Suppressor macrophage treated with lipopolysaccharide for 1 hour (primary cell): ENCODE measurements around the gene CRIM1.
A peak's percentile ranks its signal among the peaks of the same experiment; 100 is the strongest.

Experiments used
- DNase-seq, 3 donors: peaks; one replicate each; pipeline ENCODE4 v3.0.0-alpha.2; 2020 to 2022

Gene CRIM1

GRCh38 chr2:36559221-36559942 lies 203.8 kb downstream of the CRIM1 start:
- DNase-seq = no peak

GRCh38 chr2:36560726-36561125 lies 205.1 kb downstream of the CRIM1 start:
- DNase-seq = no peak

GRCh38 chr2:36561237-36561944 lies 205.8 kb downstream of the CRIM1 start:
- peak; percentile 87 to 96 (median 96) for DNase-seq

- DNase-seq = peak in 1 of 3 donors; percentile 39
Measured at GRCh38 chr2:36562240-36562639, 206.7 kb downstream of the CRIM1 start.

GRCh38 chr2:36562973-36563532 lies 207.5 kb downstream of the CRIM1 start:
- peak; percentile 53 to 84 (median 69) for DNase-seq

GRCh38 chr2:36564377-36564930 lies 208.9 kb downstream of the CRIM1 start:
- no peak for DNase-seq

GRCh38 chr2:36565712-36566111 lies 210.1 kb downstream of the CRIM1 start:
- DNase-seq = no peak

GRCh38 chr2:36566887-36567286 lies 211.3 kb downstream of the CRIM1 start:
- DNase-seq = no peak

GRCh38 chr2:36567711-36568408 lies 212.3 kb downstream of the CRIM1 start:
- no peak for DNase-seq

GRCh38 chr2:36568516-36569246 lies 213.1 kb downstream of the CRIM1 start:
- no peak for DNase-seq

- no peak for DNase-seq
Measured at GRCh38 chr2:36569267-36569856, 213.8 kb downstream of the CRIM1 start.

GRCh38 chr2:36570416-36570815 lies 214.8 kb downstream of the CRIM1 start:
- peak in 1 of 3 donors; percentile 42 for DNase-seq

- no peak for DNase-seq
Measured at GRCh38 chr2:36572054-36572718, 216.6 kb downstream of the CRIM1 start.

GRCh38 chr2:36572719-36573059 lies 217.1 kb downstream of the CRIM1 start:
- DNase-seq = no peak

- DNase-seq = no peak
Measured at GRCh38 chr2:36573165-36573564, 217.6 kb downstream of the CRIM1 start.

- no peak for DNase-seq
Measured at GRCh38 chr2:36574560-36574959, 219.0 kb downstream of the CRIM1 start.

- DNase-seq = no peak
Measured at GRCh38 chr2:36577884-36578283, 222.3 kb downstream of the CRIM1 start.

- no peak for DNase-seq
Measured at GRCh38 chr2:36578343-36579296, 223.0 kb downstream of the CRIM1 start.

- no peak for DNase-seq
Measured at GRCh38 chr2:36579297-36579664, 223.7 kb downstream of the CRIM1 start.

- no peak for DNase-seq
Measured at GRCh38 chr2:36582538-36582937, 227.0 kb downstream of the CRIM1 start.
